Body of pancreas (tissue), 4 donors: ENCODE measurements around the gene L3MBTL3.

Experiments used
- POLR2A ChIP-seq, 3 donors: fragments of 450-650 bp; IDR thresholded peaks; one replicate each; pipeline ENCODE4 v1.6.1; 2016; ENCODE audit warnings: antibody characterized with exemption in 3 of 3, mild to moderate bottlenecking in 2 of 3
- TF ChIP-seq, protein P1 (sequence below), 7 experiments: fragments of 450-650 bp in 4 of 7; fragments of 200-600 bp in 3 of 7; sonication (generic) in 3 of 7; IDR thresholded peaks; one replicate each; pipeline ENCODE4 v1.5.1; 2016 to 2019; ENCODE audit warnings: antibody characterized with exemption in 7 of 7

GRCh38 chr6:130008236-130008873 lies 10.0 kb upstream of the L3MBTL3 start:
- no peak for TF ChIP-seq POLR2A (IDR thresholded peaks at IDR 0.05)
- TF ChIP-seq, protein P1, sequence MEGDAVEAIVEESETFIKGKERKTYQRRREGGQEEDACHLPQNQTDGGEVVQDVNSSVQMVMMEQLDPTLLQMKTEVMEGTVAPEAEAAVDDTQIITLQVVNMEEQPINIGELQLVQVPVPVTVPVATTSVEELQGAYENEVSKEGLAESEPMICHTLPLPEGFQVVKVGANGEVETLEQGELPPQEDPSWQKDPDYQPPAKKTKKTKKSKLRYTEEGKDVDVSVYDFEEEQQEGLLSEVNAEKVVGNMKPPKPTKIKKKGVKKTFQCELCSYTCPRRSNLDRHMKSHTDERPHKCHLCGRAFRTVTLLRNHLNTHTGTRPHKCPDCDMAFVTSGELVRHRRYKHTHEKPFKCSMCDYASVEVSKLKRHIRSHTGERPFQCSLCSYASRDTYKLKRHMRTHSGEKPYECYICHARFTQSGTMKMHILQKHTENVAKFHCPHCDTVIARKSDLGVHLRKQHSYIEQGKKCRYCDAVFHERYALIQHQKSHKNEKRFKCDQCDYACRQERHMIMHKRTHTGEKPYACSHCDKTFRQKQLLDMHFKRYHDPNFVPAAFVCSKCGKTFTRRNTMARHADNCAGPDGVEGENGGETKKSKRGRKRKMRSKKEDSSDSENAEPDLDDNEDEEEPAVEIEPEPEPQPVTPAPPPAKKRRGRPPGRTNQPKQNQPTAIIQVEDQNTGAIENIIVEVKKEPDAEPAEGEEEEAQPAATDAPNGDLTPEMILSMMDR (IDR thresholded peaks at IDR 0.05), result no peak
